ENCODE results near the gene STXBP6. TPM values are rescaled to one million over a fixed set of nuclear protein-coding genes. Genes with fewer than 3 reads are reported as not detected.

Gene STXBP6
- total RNA-seq, 1 experiment from 2014 or later: not detected

DNA sequence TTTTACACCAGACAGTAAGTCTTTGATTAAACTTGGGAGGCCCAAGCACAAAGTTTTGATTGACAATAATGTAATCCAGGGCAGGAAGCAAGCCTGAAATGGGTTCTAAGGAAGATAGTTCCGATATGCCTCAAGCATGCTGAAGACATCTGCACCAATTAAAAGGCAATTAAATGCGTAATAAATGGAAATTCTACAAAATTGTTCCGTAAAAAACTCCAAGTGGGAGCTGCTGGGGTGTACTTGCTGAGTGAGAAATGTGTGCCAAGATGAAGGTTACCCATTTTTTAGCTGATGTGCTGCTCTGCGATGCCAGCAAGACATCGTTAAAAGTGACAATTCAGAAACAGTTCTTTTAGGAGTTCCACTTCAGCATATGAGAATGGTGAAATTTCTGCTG, 269.7 kb downstream of the STXBP6 start:
- no peak overlapping the region for H3K27ac ChIP-seq (ENCODE audit: low read length)
- DNase-seq (ENCODE audit: low read depth, low spot score): no peak
- no peak overlapping the region for H3K4me3 ChIP-seq (ENCODE audit: low read depth in 2 of 2, low read length in 2 of 2)
- BruUV-seq (replicated peaks): no TSS peak
- H3K9me3 ChIP-seq (ENCODE audit: control insufficient read depth, insufficient read depth, low read depth, low read length): no peaks in the 10 kb centered on the region
- TF ChIP-seq, protein P1, sequence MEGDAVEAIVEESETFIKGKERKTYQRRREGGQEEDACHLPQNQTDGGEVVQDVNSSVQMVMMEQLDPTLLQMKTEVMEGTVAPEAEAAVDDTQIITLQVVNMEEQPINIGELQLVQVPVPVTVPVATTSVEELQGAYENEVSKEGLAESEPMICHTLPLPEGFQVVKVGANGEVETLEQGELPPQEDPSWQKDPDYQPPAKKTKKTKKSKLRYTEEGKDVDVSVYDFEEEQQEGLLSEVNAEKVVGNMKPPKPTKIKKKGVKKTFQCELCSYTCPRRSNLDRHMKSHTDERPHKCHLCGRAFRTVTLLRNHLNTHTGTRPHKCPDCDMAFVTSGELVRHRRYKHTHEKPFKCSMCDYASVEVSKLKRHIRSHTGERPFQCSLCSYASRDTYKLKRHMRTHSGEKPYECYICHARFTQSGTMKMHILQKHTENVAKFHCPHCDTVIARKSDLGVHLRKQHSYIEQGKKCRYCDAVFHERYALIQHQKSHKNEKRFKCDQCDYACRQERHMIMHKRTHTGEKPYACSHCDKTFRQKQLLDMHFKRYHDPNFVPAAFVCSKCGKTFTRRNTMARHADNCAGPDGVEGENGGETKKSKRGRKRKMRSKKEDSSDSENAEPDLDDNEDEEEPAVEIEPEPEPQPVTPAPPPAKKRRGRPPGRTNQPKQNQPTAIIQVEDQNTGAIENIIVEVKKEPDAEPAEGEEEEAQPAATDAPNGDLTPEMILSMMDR (IDR thresholded peaks at IDR 0.05): no peak
- no peaks in the 10 kb centered on the region for H3K4me1 ChIP-seq (ENCODE audit: control insufficient read depth, insufficient read depth, low read length)
- POLR2A ChIA-PET: no interaction called here
- CTCF ChIA-PET: no interaction called here
- H3K27me3 ChIP-seq (ENCODE audit: control insufficient read depth, insufficient read depth, low read length): no peaks in the 10 kb centered on the region
- intact Hi-C loops (cut with micrococcal nuclease; ENCODE audit: unreplicated experiment) (no loop called here), in situ Hi-C loops (cut with HindIII; ENCODE audit: low pct_unique_long_range_greater_than_20kb, low sequenced_read_pairs) (no loop called here)
- no peaks in the 10 kb centered on the region for H3K36me3 ChIP-seq (ENCODE audit: control insufficient read depth, insufficient read depth, low read length)
- ATAC-seq: no peak

DNA sequence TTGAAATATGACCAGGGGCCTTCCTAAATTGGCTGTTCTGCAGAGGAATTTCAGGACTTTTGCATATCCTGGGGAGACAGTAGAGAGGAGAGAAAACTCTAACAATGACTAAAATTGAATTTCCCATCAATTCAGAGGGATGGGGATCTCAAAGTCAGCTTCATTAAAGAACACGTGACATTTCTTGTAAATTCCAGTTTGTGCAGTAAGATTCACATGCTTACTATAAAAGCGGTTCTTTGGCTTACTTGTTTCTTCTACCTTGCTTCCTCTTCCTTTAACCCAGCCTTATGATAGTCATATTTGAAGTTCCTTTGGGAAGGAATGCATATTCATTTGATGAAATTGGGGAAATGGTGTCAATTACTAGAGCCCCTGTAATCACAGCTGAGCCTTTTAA, 272.3 kb downstream of the STXBP6 start:
- ChIA-PET POLR2A (no interaction called here), CTCF (no interaction called here)
- intact Hi-C loops (cut with micrococcal nuclease; ENCODE audit: unreplicated experiment) (no loop called here), in situ Hi-C loops (cut with HindIII; ENCODE audit: low pct_unique_long_range_greater_than_20kb, low sequenced_read_pairs) (no loop called here)
- Histone ChIP-seq H3K27ac (ENCODE audit: low read length) (no peak overlapping the region), H3K9me3 (ENCODE audit: control insufficient read depth, insufficient read depth, low read depth, low read length) (no peaks in the 10 kb centered on the region), H3K36me3 (ENCODE audit: control insufficient read depth, insufficient read depth, low read length) (no peaks in the 10 kb centered on the region), H3K4me1 (ENCODE audit: control insufficient read depth, insufficient read depth, low read length) (no peaks in the 10 kb centered on the region), H3K27me3 (ENCODE audit: control insufficient read depth, insufficient read depth, low read length) (no peaks in the 10 kb centered on the region), H3K4me3 (ENCODE audit: low read depth in 2 of 2, low read length in 2 of 2) (no peak overlapping the region)
- BruUV-seq (replicated peaks): no TSS peak
- DNase-seq (ENCODE audit: low read depth, low spot score) (no peak), ATAC-seq (no peak)
- TF ChIP-seq TCF7L2 (IDR thresholded peaks at IDR 0.05; ENCODE audit: low read depth, low read length): no peak
- TF ChIP-seq, protein P1 (IDR thresholded peaks at IDR 0.05): no peak
- no peak for TF ChIP-seq POLR2AphosphoS5 (IDR thresholded peaks at IDR 0.05; ENCODE audit: low read depth, low read length)
- TF ChIP-seq SIN3A (IDR thresholded peaks at IDR 0.05; ENCODE audit: borderline replicate concordance, insufficient read depth, low read depth, low read length): no peak
- TF ChIP-seq, protein P2, sequence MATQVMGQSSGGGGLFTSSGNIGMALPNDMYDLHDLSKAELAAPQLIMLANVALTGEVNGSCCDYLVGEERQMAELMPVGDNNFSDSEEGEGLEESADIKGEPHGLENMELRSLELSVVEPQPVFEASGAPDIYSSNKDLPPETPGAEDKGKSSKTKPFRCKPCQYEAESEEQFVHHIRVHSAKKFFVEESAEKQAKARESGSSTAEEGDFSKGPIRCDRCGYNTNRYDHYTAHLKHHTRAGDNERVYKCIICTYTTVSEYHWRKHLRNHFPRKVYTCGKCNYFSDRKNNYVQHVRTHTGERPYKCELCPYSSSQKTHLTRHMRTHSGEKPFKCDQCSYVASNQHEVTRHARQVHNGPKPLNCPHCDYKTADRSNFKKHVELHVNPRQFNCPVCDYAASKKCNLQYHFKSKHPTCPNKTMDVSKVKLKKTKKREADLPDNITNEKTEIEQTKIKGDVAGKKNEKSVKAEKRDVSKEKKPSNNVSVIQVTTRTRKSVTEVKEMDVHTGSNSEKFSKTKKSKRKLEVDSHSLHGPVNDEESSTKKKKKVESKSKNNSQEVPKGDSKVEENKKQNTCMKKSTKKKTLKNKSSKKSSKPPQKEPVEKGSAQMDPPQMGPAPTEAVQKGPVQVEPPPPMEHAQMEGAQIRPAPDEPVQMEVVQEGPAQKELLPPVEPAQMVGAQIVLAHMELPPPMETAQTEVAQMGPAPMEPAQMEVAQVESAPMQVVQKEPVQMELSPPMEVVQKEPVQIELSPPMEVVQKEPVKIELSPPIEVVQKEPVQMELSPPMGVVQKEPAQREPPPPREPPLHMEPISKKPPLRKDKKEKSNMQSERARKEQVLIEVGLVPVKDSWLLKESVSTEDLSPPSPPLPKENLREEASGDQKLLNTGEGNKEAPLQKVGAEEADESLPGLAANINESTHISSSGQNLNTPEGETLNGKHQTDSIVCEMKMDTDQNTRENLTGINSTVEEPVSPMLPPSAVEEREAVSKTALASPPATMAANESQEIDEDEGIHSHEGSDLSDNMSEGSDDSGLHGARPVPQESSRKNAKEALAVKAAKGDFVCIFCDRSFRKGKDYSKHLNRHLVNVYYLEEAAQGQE (IDR thresholded peaks at IDR 0.05; ENCODE audit: insufficient read depth in 1 of 2, low read depth in 2 of 2, low read length in 1 of 2): no peak

DNA sequence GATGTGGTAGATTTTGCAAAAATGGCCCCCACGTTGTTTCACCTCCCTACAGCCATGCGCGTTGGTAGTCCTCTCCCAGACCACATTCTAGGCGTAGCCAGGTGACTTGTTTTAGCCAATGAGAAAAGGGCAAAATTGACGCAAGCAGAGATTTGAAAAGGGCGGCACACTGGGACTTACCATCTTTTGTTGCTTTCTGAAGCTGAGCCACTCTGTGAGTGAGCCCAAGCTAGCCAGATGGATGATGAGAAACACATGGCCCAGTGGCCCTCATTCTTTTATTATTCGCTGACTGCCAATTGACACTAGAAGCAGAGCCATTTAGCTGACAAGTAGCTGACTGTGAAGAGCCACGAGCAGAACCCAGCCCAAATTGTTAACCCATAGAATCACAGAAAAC, 274.0 kb downstream of the STXBP6 start:
- no peaks in the 10 kb centered on the region for H3K27me3 ChIP-seq (ENCODE audit: control insufficient read depth, insufficient read depth, low read length)
- TF ChIP-seq SIN3A (IDR thresholded peaks at IDR 0.05; ENCODE audit: borderline replicate concordance, insufficient read depth, low read depth, low read length): no peak
- TF ChIP-seq, protein P1 (IDR thresholded peaks at IDR 0.05): no peak
- TF ChIP-seq, protein P2 (IDR thresholded peaks at IDR 0.05; ENCODE audit: insufficient read depth in 1 of 2, low read depth in 2 of 2, low read length in 1 of 2): no peak
- no peak for TF ChIP-seq POLR2AphosphoS5 (IDR thresholded peaks at IDR 0.05; ENCODE audit: low read depth, low read length)
- no peak for TF ChIP-seq TCF7L2 (IDR thresholded peaks at IDR 0.05; ENCODE audit: low read depth, low read length)
- H3K4me3 ChIP-seq (ENCODE audit: low read depth in 2 of 2, low read length in 2 of 2): no peak overlapping the region
- ATAC-seq (no peak), DNase-seq (ENCODE audit: low read depth, low spot score) (no peak)
- CTCF ChIA-PET: no interaction called here
- no peaks in the 10 kb centered on the region for H3K36me3 ChIP-seq (ENCODE audit: control insufficient read depth, insufficient read depth, low read length)
- in situ Hi-C loops (cut with HindIII; ENCODE audit: low pct_unique_long_range_greater_than_20kb, low sequenced_read_pairs) (no loop called here), intact Hi-C loops (cut with micrococcal nuclease; ENCODE audit: unreplicated experiment) (no loop called here)
- no peak overlapping the region for H3K27ac ChIP-seq (ENCODE audit: low read length)
- no peaks in the 10 kb centered on the region for H3K9me3 ChIP-seq (ENCODE audit: control insufficient read depth, insufficient read depth, low read depth, low read length)
- no peaks in the 10 kb centered on the region for H3K4me1 ChIP-seq (ENCODE audit: control insufficient read depth, insufficient read depth, low read length)
- no TSS peak for BruUV-seq (replicated peaks)
- POLR2A ChIA-PET: no interaction called here
